T-helper 1 cell (primary cell): ENCODE results near the gene FGF3.

Experiments
- DNase-seq, 5 donors: peaks; one replicate each; pipeline ENCODE4 v3.0.0-alpha.2; 2012 to 2020

Gene FGF3

GRCh38 chr11:69803022-69803421 is 16.2 kb downstream of the FGF3 start:
- no peak for DNase-seq

GRCh38 chr11:69802590-69802989 is 16.6 kb downstream of the FGF3 start:
- DNase-seq: no peak

- DNase-seq: peak in 1 of 5 donors; percentile 15
Measured at GRCh38 chr11:69801513-69802335, 17.5 kb downstream of the FGF3 start.

- DNase-seq: no peak
Measured at GRCh38 chr11:69800278-69800677, 18.9 kb downstream of the FGF3 start.

- no peak for DNase-seq
Measured at GRCh38 chr11:69799582-69799981, 19.6 kb downstream of the FGF3 start.

GRCh38 chr11:69799097-69799496 is 20.1 kb downstream of the FGF3 start:
- DNase-seq: no peak

GRCh38 chr11:69797737-69798528 is 21.3 kb downstream of the FGF3 start:
- no peak for DNase-seq

- DNase-seq: no peak
Measured at GRCh38 chr11:69797156-69797555, 22.1 kb downstream of the FGF3 start.

- no peak for DNase-seq
Measured at GRCh38 chr11:69796063-69796462, 23.2 kb downstream of the FGF3 start.

GRCh38 chr11:69791276-69792180 is 27.7 kb downstream of the FGF3 start:
- no peak for DNase-seq

- DNase-seq: no peak
Measured at GRCh38 chr11:69788956-69789355, 30.3 kb downstream of the FGF3 start.

GRCh38 chr11:69787906-69788305 is 31.3 kb downstream of the FGF3 start:
- DNase-seq: no peak

- DNase-seq: no peak
Measured at GRCh38 chr11:69787457-69787856, 31.8 kb downstream of the FGF3 start.

- DNase-seq: no peak
Measured at GRCh38 chr11:69781241-69781640, 38.0 kb downstream of the FGF3 start.

GRCh38 chr11:69778373-69778772 is 40.8 kb downstream of the FGF3 start:
- no peak for DNase-seq

GRCh38 chr11:69775163-69775755 is 44.0 kb downstream of the FGF3 start, which contains the start of gene FGF4:
TSS of gene FGF4 (minus strand) at chr11:69775341. CDS start at chr11:69775084, 257 bp downstream.
- no peak for DNase-seq

GRCh38 chr11:69774354-69775162 is 44.7 kb downstream of the FGF3 start:
- DNase-seq: no peak

- no peak for DNase-seq
Measured at GRCh38 chr11:69773626-69774353, 45.4 kb downstream of the FGF3 start.

- DNase-seq: no peak
Measured at GRCh38 chr11:69771466-69771865, 47.8 kb downstream of the FGF3 start.

- DNase-seq: no peak
Measured at GRCh38 chr11:69770540-69770939, 48.7 kb downstream of the FGF3 start.

GRCh38 chr11:69765498-69765995 is 53.7 kb downstream of the FGF3 start:
- no peak for DNase-seq
